Nephron (organoid): ENCODE results near the gene ARL8B.
A peak's percentile ranks its signal among the peaks of the same experiment; 100 is the strongest.

Experiments
- H3K27ac Mint-ChIP-seq, 3 experiments: 2 replicates each; pipeline ENCODE4 v1.8.0; 2020; ENCODE audit warnings: mixed read lengths in 3 of 3, mild to moderate bottlenecking in 2 of 3, moderate library complexity in 1 of 3
- H3K27me3 Mint-ChIP-seq: 2 replicates; pipeline ENCODE4 v1.8.0; 2021; ENCODE audit warnings: low read depth, mild to moderate bottlenecking, moderate library complexity, mixed read lengths
- H3K36me3 Mint-ChIP-seq: 2 replicates; pipeline ENCODE4 v1.8.0; 2020; ENCODE audit warnings: low read depth, mixed read lengths
- H3K4me1 Mint-ChIP-seq: 2 replicates; pipeline ENCODE4 v1.8.0; 2020; ENCODE audit warnings: mixed read lengths
- H3K4me3 Mint-ChIP-seq, 3 experiments: 2 replicates each; pipeline ENCODE4 v1.8.0; 2020; ENCODE audit warnings: mild to moderate bottlenecking in 3 of 3, mixed read lengths in 3 of 3, moderate library complexity in 2 of 3
- H3K9me3 Mint-ChIP-seq: 2 replicates; pipeline ENCODE4 v1.8.0; 2020; ENCODE audit warnings: mixed read lengths
- CTCF ChIP-seq, 3 experiments: fragments of 200-600 bp; sonication (generic); IDR thresholded peaks; one replicate each; pipeline ENCODE4 v1.5.0; 2021; ENCODE audit warnings: antibody characterized with exemption in 3 of 3; ENCODE audit not compliant: unreplicated experiment in 3 of 3

ARL8B gene

GRCh38 chr3:5222283-5223005 is 100.4 kb downstream of the ARL8B start:
- H3K9me3 Mint-ChIP-seq: no peaks in the 10 kb centered on the region
- H3K36me3 Mint-ChIP-seq: peaks cover 7% of the 10 kb centered on the region
- no peak overlapping the region for H3K27ac Mint-ChIP-seq
- TF ChIP-seq CTCF (IDR thresholded peaks at IDR 0.05; ENCODE audit: unreplicated experiment in 3 of 3): no peak
- no peaks in the 10 kb centered on the region for H3K27me3 Mint-ChIP-seq
- H3K4me1 Mint-ChIP-seq: peaks cover 18% of the 10 kb centered on the region
- H3K4me3 Mint-ChIP-seq: no peak overlapping the region

GRCh38 chr3:5226783-5227182 is 104.7 kb downstream of the ARL8B start:
- Mint-ChIP-seq H3K4me1 (no peaks in the 10 kb centered on the region), H3K36me3 (no peaks in the 10 kb centered on the region), H3K9me3 (no peaks in the 10 kb centered on the region), H3K4me3 (no peak overlapping the region), H3K27ac (peak overlapping the region in 1 of 3 experiments; percentile 2), H3K27me3 (peaks cover 36% of the 10 kb centered on the region)
- TF ChIP-seq CTCF (IDR thresholded peaks at IDR 0.05; ENCODE audit: unreplicated experiment in 3 of 3): peak; percentile 51 to 65 (median 58)

- Mint-ChIP-seq H3K4me3 (no peak overlapping the region), H3K27me3 (peaks cover 44% of the 10 kb centered on the region), H3K9me3 (no peaks in the 10 kb centered on the region)
Measured at GRCh38 chr3:5227812-5228211, 105.7 kb downstream of the ARL8B start.

GRCh38 chr3:5229414-5229813 is 107.3 kb downstream of the ARL8B start:
- no peaks in the 10 kb centered on the region for H3K36me3 Mint-ChIP-seq

More at GRCh38 chr3:5227812-5228211, 105.7 kb downstream of the ARL8B start:
- TF ChIP-seq CTCF (IDR thresholded peaks at IDR 0.05; ENCODE audit: unreplicated experiment in 3 of 3): no peak
- Mint-ChIP-seq H3K36me3 (no peaks in the 10 kb centered on the region), H3K4me1 (no peaks in the 10 kb centered on the region), H3K27ac (no peak overlapping the region)

More at GRCh38 chr3:5229414-5229813, 107.3 kb downstream of the ARL8B start:
- H3K4me3 Mint-ChIP-seq: no peak overlapping the region
- no peaks in the 10 kb centered on the region for H3K9me3 Mint-ChIP-seq
- H3K27ac Mint-ChIP-seq: no peak overlapping the region
- no peaks in the 10 kb centered on the region for H3K4me1 Mint-ChIP-seq
- H3K27me3 Mint-ChIP-seq: peaks cover 44% of the 10 kb centered on the region
- no peak for TF ChIP-seq CTCF (IDR thresholded peaks at IDR 0.05; ENCODE audit: unreplicated experiment in 3 of 3)
